Dedifferentiated amniotic fluid mesenchymal stem cell (primary cell): ENCODE data around the gene ARID3A.

Experiments
- DNase-seq: peaks from one replicate; pipeline ENCODE4 v3.0.0-alpha.2; 2016; ENCODE audit errors: extremely low spot score

ARID3A gene

GRCh38 chr19:931860-932647 lies 6.2 kb downstream of the ARID3A start:
- DNase-seq = no peak

- DNase-seq = peak; percentile 90
Measured at GRCh38 chr19:932648-933552, 7.1 kb downstream of the ARID3A start.

GRCh38 chr19:933553-933882 lies 7.7 kb downstream of the ARID3A start:
- DNase-seq = no peak

- no peak for DNase-seq
Measured at GRCh38 chr19:934197-934840, 8.5 kb downstream of the ARID3A start.

GRCh38 chr19:934865-935479 lies 9.1 kb downstream of the ARID3A start:
- DNase-seq = no peak

- DNase-seq = no peak
Measured at GRCh38 chr19:936175-936546, 10.3 kb downstream of the ARID3A start.

- DNase-seq = no peak
Measured at GRCh38 chr19:937259-937694, 11.4 kb downstream of the ARID3A start.

- no peak for DNase-seq
Measured at GRCh38 chr19:938233-938923, 12.5 kb downstream of the ARID3A start.

GRCh38 chr19:939439-939838 lies 13.6 kb downstream of the ARID3A start:
- DNase-seq = no peak

GRCh38 chr19:939922-940321 lies 14.1 kb downstream of the ARID3A start:
- DNase-seq = no peak

- no peak for DNase-seq
Measured at GRCh38 chr19:940591-941291, 14.9 kb downstream of the ARID3A start.

- DNase-seq = no peak
Measured at GRCh38 chr19:941292-942132, 15.7 kb downstream of the ARID3A start.

GRCh38 chr19:942133-942645 lies 16.4 kb downstream of the ARID3A start:
- no peak for DNase-seq

- DNase-seq = no peak
Measured at GRCh38 chr19:943551-944170, 17.8 kb downstream of the ARID3A start.

GRCh38 chr19:944171-944567 lies 18.3 kb downstream of the ARID3A start:
- no peak for DNase-seq

GRCh38 chr19:944663-945241 lies 18.9 kb downstream of the ARID3A start:
- no peak for DNase-seq

- no peak for DNase-seq
Measured at GRCh38 chr19:945401-946252, 19.8 kb downstream of the ARID3A start.
